PC-3 (cell line): Measurements from ENCODE around the gene ABHD3.

Source experiments
- CTCF ChIP-seq: fragments of 300-600 bp; sonication (generic); conservative IDR thresholded peaks from 2 replicates; pipeline ENCODE4 v1.5.1; 2017; ENCODE audit warnings: antibody characterized with exemption, low read depth, mild to moderate bottlenecking, low read length
- EZH2 ChIP-seq: fragments of 300-600 bp; sonication (generic); IDR thresholded peaks from one replicate; pipeline ENCODE4 v1.6.1; 2017; ENCODE audit warnings: antibody characterized with exemption, mild to moderate bottlenecking, low read length; ENCODE audit not compliant: unreplicated experiment
- EZH2phosphoT487 ChIP-seq: fragments of 300-600 bp; sonication (generic); IDR thresholded peaks from 2 replicates; pipeline ENCODE4 v1.6.1; 2018; ENCODE audit warnings: mild to moderate bottlenecking, antibody characterized with exemption, low read length, borderline replicate concordance

- TF ChIP-seq EZH2phosphoT487 (no peak), CTCF (no peak), EZH2 (no peak)
Observed at GRCh38 chr18:21660078-21660477, 44.5 kb downstream of the ABHD3 start.
